Measurements from ENCODE around the gene CRHR2.
"Not testable (repeated sequence)": the region's sequence is repeated elsewhere in the genome, so short reads cannot be mapped to it uniquely, and the experiment has no call there.

Gene CRHR2

GRCh38 chr7:30652132-30652531, 30.1 kb downstream of the CRHR2 start:
- DNase-seq = no peak

GRCh38 chr7:30650421-30650808, 31.8 kb downstream of the CRHR2 start:
- DNase-seq = no peak

DNA sequence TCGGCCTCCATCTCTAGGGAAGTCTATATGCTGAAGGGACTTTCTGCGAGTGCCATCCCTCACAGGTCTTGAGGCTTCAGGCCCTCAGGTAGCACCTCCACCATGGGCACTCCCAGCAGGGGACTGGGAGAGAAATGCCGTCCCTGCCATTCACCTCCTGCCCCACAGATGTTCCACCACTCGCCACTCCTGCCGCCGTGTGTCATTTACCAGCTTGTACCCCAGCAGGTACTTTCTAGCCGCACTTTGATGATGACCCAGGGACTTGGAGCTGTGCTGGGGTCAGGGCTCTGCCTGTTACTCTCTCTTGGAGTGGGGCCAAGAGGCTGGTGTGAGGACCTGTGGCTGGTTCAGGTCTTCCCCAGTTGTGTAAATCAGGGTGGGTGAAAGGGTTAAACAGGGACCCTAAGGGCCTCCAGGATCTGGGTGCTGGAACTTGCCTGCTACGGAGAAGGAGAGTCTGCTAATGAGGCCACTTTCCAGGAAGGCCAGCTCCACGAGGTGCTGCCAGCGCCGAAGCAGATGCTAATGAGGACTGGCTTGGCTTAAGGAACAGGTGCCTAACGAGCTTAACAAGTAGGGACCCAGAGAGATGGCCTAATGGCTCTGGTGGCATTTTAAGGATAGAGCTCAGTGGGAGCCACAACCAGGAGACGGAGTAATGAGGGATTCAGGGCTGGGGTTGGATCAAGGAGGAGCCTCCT, 32.4 kb downstream of the CRHR2 start:
- DNase-seq = no peak

- DNase-seq = no peak
Observed at GRCh38 chr7:30648744-30649540, 33.3 kb downstream of the CRHR2 start.

DNA sequence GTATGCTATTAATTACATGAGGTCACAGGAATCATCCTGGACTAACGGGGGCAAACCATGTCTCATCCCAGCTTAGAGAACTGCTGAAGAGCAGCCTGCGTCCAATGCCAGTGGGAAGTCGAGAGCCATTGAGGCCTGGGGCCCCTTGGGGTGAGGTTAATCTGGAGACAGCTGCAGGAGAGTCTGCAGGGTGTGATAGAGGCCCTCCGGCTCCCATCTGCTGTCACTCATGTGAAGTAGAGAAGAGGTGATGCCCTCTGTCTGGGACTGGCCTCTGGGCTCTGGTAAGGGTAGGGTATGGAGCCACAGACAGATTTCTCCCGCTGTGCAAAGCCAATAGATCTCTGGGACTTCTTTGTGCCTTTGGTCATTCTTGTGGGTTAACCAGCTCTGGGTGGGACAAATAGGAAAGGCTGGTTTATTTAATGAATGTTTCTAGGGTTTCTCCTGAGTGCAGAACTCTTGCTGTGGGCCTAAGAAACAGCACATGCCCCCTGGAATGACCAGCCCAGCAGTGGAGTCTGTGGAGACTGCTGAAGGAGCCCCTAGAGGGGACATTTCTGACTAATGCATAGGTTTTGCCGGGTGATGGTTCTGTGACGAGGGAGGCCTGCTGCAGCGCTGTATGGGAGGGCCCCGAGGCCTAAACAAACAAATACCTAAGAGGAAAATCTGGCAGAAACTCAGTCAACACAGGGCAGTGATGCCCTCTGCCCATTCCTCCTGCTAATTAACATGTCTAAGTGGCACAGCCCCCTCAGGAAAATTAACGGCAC, 34.5 kb downstream of the CRHR2 start:
- DNase-seq = no peak

DNA sequence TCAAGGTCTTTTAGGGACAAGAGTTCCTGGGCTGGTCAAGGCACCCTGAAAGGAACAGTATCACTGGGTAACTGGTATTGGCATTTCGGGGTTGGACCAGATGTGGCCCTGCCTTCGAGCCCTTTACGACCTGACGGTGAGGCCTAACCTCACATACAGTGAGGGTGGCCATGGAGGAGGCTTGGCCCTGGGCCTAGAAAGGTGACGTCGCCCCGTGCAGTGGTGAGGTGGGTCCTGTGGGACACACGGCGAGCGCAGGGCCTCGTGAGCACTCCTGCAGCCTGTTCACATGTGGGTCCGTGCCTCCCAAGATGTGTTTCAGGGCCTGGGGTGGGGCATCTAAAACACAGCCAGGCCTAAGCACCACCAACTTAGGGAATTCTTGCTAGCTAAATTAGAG, 36.1 kb downstream of the CRHR2 start:
- DNase-seq = no peak

GRCh38 chr7:30645661-30646060, 36.6 kb downstream of the CRHR2 start:
- DNase-seq = no peak

DNA sequence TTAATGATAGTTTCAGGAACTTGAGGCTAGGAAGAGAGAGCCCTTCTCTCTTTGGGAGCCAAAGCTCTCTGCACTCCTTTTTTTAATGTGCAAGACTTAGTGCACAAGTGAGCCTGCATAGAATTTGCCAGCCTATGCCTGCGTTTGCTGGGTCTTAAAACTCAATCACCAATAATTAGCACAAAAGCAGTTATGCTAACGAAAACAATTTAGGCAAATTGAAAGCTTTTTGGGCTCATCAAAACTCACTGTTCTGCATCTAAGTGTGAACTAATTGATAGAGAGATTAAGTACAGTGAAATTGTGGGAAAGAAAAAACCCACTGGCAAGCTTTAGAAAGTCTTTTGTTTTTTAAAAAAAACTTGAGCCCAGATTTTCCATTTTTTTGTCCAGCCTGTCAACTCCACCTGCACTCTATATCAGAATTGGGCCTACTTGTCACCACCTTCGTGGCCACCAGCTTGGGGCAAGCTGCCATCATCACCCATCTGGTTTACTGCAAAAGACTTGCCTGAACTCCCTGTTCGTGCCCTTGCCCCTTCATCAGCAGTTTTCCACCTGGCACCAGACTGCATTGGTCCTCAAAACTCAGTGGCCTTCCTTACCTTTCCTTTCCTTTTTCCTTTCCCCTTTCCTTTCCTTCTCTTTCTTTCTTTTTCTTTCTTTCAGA, 37.8 kb downstream of the CRHR2 start:
- DNase-seq = no peak

- DNase-seq = no peak
Observed at GRCh38 chr7:30642789-30643188, 39.5 kb downstream of the CRHR2 start.

DNA sequence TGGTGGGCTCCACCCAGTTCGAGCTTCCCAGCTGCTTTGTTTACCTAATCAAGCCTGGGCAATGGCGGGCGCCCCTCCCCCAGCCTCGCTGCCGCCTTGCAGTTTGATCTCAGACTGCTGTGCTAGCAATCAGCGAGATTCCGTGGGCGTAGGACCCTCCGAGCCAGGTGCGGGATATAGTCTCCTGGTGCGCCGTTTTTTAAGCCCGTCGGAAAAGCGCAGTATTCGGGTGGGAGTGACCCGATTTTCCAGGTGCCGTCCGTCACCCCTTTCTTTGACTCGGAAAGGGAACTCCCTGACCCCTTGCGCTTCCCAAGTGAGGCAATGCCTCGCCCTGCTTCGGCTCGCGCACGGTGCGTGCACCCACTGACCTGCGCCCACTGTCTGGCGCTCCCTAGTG, 39.9 kb downstream of the CRHR2 start:
- DNase-seq = not testable (repeated sequence)

DNA sequence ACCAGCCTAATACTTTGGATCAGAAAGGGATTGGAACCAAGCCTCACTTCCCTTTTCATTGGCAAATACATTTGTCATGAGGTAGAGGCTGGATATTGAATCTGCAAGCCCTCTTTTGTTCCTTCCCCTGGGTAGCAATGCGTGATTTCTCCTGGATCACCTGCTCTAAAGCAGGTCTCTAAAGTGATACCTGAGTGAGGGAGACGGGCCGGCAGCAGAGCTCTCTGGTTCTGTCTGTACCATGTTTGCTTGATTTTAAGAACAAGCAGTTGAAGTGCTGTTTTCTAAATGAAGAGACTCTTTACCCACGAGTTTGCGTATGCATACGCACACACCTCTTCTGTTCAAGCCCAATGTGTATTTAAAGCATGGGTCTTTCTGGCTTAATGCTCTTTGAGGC, 46.5 kb downstream of the CRHR2 start:
- no peak for DNase-seq

DNA sequence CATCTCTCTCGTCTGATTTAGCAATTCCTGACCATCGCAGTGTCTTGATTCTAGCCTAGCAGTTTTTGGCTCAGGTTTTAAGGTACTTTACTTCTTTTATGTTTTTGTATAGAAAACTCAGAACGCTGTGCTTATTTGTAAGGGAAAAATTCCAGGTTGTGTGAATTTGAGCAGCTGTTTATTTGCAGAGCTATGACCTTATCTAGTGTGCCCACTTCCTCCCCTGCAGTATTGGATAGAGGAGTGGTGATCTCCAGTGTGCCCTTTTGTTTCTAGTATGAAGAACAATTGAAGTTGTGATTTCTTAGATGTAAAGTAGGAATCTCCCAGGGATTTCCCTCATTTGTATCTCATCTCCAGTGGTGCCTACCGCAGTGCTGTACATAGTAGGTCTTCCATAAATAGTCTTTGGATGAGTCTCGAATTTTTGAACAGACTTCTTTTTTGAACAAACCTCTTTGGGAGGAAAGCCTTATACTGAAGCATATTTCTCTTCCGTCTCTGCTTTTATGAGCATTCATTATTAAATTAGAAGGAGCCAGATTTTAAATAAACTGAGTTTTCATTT, 47.5 kb downstream of the CRHR2 start:
- DNase-seq = no peak

DNA sequence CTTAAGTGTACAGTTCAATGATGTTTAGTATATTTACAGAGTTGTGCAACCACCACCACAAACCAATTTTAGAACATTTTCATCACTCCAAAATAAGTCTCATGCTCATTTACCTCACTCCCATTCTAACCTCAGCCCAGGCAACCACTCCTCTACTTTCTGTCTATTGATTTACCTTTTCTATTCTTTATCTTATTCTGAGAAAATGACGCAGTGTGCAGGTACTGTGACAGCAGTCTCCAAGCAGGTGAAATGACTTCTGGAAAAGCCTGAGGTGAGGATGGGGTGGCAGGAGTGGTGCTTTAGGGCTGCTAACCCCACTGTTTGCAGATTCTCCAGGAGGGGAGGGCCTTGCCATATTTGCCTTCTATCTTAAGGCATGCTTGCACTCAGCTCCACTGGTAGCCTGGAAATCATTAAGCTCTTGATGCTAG, 48.0 kb downstream of the CRHR2 start:
- DNase-seq = no peak

DNA sequence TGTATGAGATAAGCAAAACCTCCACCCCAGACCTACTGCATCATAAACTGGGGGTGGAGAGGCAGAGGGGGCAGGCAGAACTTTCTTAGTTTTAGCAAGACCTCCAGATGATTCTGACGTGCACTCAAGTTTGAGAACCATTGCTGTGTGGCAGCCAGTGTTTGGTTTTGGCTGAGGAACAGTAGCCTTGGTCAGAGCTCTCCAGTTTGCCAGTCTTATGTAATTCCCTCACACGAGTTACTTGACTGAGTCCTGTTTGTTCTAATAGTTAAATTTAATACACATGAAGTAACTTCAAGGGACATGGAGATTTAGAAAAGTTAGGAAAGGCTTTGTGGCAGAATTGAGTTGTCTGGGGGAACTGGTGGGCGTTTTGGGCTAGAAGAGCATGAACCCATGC, 49.0 kb downstream of the CRHR2 start:
- no peak for DNase-seq

DNA sequence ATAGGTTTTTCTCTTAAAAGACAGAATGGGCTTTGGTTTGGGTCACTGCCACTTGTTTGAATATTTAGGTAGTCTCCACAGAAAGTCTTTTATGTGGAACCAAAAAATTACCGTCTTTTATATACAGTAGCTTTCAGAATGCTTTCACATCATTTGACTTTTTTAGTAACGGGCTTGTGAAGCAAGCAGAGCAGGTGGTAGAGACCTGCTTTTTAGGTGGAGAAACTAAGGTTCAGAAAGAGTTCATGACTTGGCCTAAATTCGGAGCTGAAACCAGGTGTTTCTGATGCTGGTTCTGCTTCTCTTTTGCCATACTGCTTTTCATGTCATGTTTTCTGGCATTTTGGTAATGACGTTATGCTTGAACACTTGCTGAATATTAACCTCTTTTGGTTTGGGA, 51.3 kb downstream of the CRHR2 start:
- DNase-seq = no peak

- no peak for DNase-seq
Observed at GRCh38 chr7:30627026-30627425, 55.2 kb downstream of the CRHR2 start.

DNA sequence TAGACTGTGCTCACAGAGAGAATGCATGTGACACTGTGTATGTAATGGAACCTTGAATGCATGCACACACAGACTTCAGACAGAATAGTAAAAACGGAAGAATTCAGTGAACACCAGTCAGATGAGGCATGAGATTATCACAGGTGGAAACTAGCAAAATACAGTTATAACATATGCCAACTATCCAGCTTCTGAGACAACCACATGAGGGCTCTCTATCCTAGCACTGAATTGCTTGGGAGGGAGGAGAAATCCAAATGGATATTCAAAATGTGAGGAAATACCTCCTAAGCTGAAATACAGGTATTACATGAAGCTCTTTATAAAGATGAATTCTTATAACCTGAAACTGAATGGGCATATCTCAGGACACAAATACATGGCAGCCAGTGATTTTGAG, 57.0 kb downstream of the CRHR2 start:
- DNase-seq = no peak

- DNase-seq = no peak
Observed at GRCh38 chr7:30618961-30619360, 63.3 kb downstream of the CRHR2 start.

GRCh38 chr7:30618080-30618676, 64.1 kb downstream of the CRHR2 start:
- no peak for DNase-seq

DNA sequence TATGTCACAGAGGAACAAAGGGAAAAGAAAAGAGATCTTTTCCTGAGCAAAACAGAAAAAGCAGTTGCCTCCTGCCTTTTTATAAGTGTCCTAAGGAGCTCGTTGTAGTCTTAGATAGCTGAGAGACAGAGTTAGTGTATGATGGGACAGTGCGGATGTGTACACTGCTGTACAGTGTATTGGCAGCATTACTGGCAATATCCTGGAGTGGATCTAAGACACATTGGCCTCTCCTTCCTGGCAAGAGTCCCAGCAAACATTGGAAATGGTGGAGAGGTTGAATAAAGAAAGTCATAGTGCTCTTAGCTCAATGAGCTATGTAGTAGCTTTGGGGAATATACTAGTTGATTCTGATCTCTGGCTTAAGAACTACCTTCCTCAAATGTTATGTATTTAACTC, 64.9 kb downstream of the CRHR2 start:
- no peak for DNase-seq

- DNase-seq = no peak
Observed at GRCh38 chr7:30616318-30616717, 65.9 kb downstream of the CRHR2 start.
